SK-N-MC (cell line): Measurements from ENCODE around the gene PDCD4.
A peak's percentile ranks its signal among the peaks of the same experiment; 100 is the strongest.

Experiments used
- DNase-seq: peaks from one replicate; pipeline ENCODE4 v3.0.0-alpha.2; 2011; ENCODE audit warnings: low read depth, low spot score
- H3K27ac ChIP-seq: fragments of 200-600 bp; sonication (generic); 2 replicates; pipeline ENCODE4 v1.5.1; 2016; ENCODE audit warnings: mixed run types
- H3K36me3 ChIP-seq: fragments of 200-600 bp; sonication (generic); 2 replicates; pipeline ENCODE4 v1.6.1; 2017; ENCODE audit warnings: antibody characterized with exemption, low read length, mixed read lengths; ENCODE audit not compliant: insufficient read depth
- H3K4me3 ChIP-seq: fragments of 200-600 bp; sonication (generic); 2 replicates; pipeline ENCODE4 v1.5.1; 2016
- H3K9ac ChIP-seq: fragments of 200-600 bp; sonication (generic); 2 replicates; pipeline ENCODE4 v1.8.0; 2017; ENCODE audit warnings: mixed run types, mixed read lengths; ENCODE audit not compliant: insufficient read length
- H3K9me3 ChIP-seq: fragments of 200-600 bp; sonication (generic); 2 replicates; pipeline ENCODE4 v1.6.1; 2017; ENCODE audit warnings: low read depth, mild to moderate bottlenecking, antibody characterized with exemption, low read length, moderate library complexity, mixed read lengths
- EZH2 ChIP-seq: fragments of 200-600 bp; sonication (generic); IDR thresholded peaks from one replicate; pipeline ENCODE4 v1.6.1; 2017; ENCODE audit warnings: antibody characterized with exemption
- FOXP2 ChIP-seq: optimal IDR thresholded peaks from 2 replicates; pipeline ENCODE3; 2011; ENCODE audit warnings: mild to moderate bottlenecking, moderate library complexity; ENCODE audit not compliant: insufficient read depth; ENCODE audit errors: extremely low read length, control extremely low read depth
- POLR2AphosphoS5 ChIP-seq: IDR thresholded peaks from 2 replicates; pipeline ENCODE4 v1.6.1; 2012; ENCODE audit warnings: mild to moderate bottlenecking, low read depth, low read length, borderline replicate concordance

The PDCD4 gene

GRCh38 chr10:110916554-110917346 lies 45.0 kb downstream of the PDCD4 start:
- no peak for TF ChIP-seq EZH2
- no peak for TF ChIP-seq FOXP2
- no peak for DNase-seq
- H3K9me3 ChIP-seq = no peaks in the 10 kb centered on the region
- H3K36me3 ChIP-seq = no peaks in the 10 kb centered on the region
- H3K4me3 ChIP-seq = peak overlapping the region; percentile 89
- peak overlapping the region; percentile 79 for H3K9ac ChIP-seq
- peak overlapping the region; percentile 96 for H3K27ac ChIP-seq

- no peaks in the 10 kb centered on the region for H3K9me3 ChIP-seq
- H3K27ac ChIP-seq = peak overlapping the region; percentile 96
- H3K4me3 ChIP-seq = peak overlapping the region; percentile 89
- no peak for DNase-seq
- peak overlapping the region; percentile 79 for H3K9ac ChIP-seq
- H3K36me3 ChIP-seq = no peaks in the 10 kb centered on the region
- TF ChIP-seq EZH2 = no peak
- TF ChIP-seq POLR2AphosphoS5 = peak; percentile 45; the same call in 1 of the 2 replicates
Measured at GRCh38 chr10:110918269-110918642, 46.5 kb downstream of the PDCD4 start.

GRCh38 chr10:110918643-110919348 lies 47.1 kb downstream of the PDCD4 start, which contains the start of gene BBIP1:
BBIP1 (minus strand) TSS chr10:110919180; CDS start chr10:110918157, 1,023 bp downstream.
- Histone ChIP-seq H3K27ac (peak within 1 kb of the TSS; percentile 96), H3K9me3 (no peaks in the 10 kb centered on the region), H3K36me3 (no peaks in the 10 kb centered on the region), H3K4me3 (peak within 1 kb of the TSS; percentile 89), H3K9ac (peak within 1 kb of the TSS; percentile 79)
- peak; percentile 57 for TF ChIP-seq POLR2AphosphoS5
- no peak for TF ChIP-seq EZH2
- DNase-seq = peak; percentile 87

- TF ChIP-seq FOXP2 = no peak
- TF ChIP-seq POLR2AphosphoS5 = peak; percentile 60; the same call in 1 of the 2 replicates
- TF ChIP-seq EZH2 = no peak
- H3K36me3 ChIP-seq = no peaks in the 10 kb centered on the region
- peak within 1 kb of the TSS; percentile 89 for H3K4me3 ChIP-seq
- peak within 1 kb of the TSS; percentile 96 for H3K27ac ChIP-seq
- H3K9ac ChIP-seq = peak within 1 kb of the TSS; percentile 79
- no peaks in the 10 kb centered on the region for H3K9me3 ChIP-seq
- no peak for DNase-seq
Measured at GRCh38 chr10:110919349-110919931, 47.7 kb downstream of the PDCD4 start, which contains the start of gene SHOC2. SHOC2 (plus strand) TSS chr10:110919604; CDS start chr10:110964359, 44,755 bp downstream.

GRCh38 chr10:110919971-110920881 lies 48.5 kb downstream of the PDCD4 start:
- DNase-seq = no peak
- Histone ChIP-seq H3K9me3 (no peaks in the 10 kb centered on the region), H3K27ac (no peak overlapping the region), H3K9ac (peak overlapping the region; percentile 8), H3K36me3 (no peaks in the 10 kb centered on the region), H3K4me3 (peak overlapping the region; percentile 82)
- TF ChIP-seq FOXP2 (no peak), POLR2AphosphoS5 (no peak), EZH2 (no peak)

GRCh38 chr10:110923856-110924493 lies 52.2 kb downstream of the PDCD4 start:
- DNase-seq = no peak
- no peak overlapping the region; the same call in 1 of the 2 replicates for H3K27ac ChIP-seq
- no peaks in the 10 kb centered on the region for H3K9me3 ChIP-seq
- H3K36me3 ChIP-seq = no peaks in the 10 kb centered on the region
- no peak overlapping the region for H3K4me3 ChIP-seq
- H3K9ac ChIP-seq = no peak overlapping the region
- no peak for TF ChIP-seq FOXP2
- no peak for TF ChIP-seq EZH2
- no peak for TF ChIP-seq POLR2AphosphoS5

GRCh38 chr10:110927461-110927860 lies 55.7 kb downstream of the PDCD4 start:
- no peaks in the 10 kb centered on the region for H3K9me3 ChIP-seq
- TF ChIP-seq POLR2AphosphoS5 (no peak), FOXP2 (no peak), EZH2 (no peak)
- no peaks in the 10 kb centered on the region for H3K36me3 ChIP-seq
- no peak overlapping the region for H3K4me3 ChIP-seq
- no peak overlapping the region for H3K9ac ChIP-seq
- H3K27ac ChIP-seq = no peak overlapping the region
- DNase-seq = no peak
